Keratinocyte (primary cell): ENCODE data around the gene HPF1.

Experiments used
- CTCF ChIP-seq, 3 experiments: IDR thresholded peaks in 1 of 3; conservative IDR thresholded peaks in 1 of 3; optimal IDR thresholded peaks in 1 of 3; 2 replicates in 2 of 3; 3 replicates in 1 of 3; pipeline versions ENCODE3 to v1.5.1; 2011; ENCODE audit warnings: low read length in 3 of 3, mild to moderate bottlenecking in 3 of 3, moderate library complexity in 2 of 3, control low read depth in 1 of 3, inconsistent platforms in 1 of 3; ENCODE audit not compliant: insufficient read depth in 2 of 3; ENCODE audit errors: extremely low read depth in 1 of 3
- EZH2 ChIP-seq: IDR thresholded peaks from one replicate; pipeline ENCODE4 v1.6.1; 2012; ENCODE audit warnings: inconsistent platforms, mild to moderate bottlenecking, low read length, moderate library complexity

- TF ChIP-seq CTCF (optimal IDR thresholded peaks at IDR 0.05 in 1 of 3, IDR thresholded peaks at IDR 0.05 in 1 of 3, conservative IDR thresholded peaks at IDR 0.05 in 1 of 3; ENCODE audit: extremely low read depth in 1 of 3, insufficient read depth in 2 of 3, low read length in 3 of 3) (no peak), EZH2 (no peak)
These were observed 33.3 kb upstream of the HPF1 start for GRCh38 chr4:169791062-169791461.
